HepG2 (cell line): ENCODE data around the gene AUP1. TPM values are rescaled to one million over a fixed set of nuclear protein-coding genes. Genes with fewer than 3 reads are reported as not detected.

ENCODE experiments used
- AHR ChIP-seq: IDR thresholded peaks from 2 replicates; pipeline ENCODE4 v1.6.1; 2018; ENCODE audit warnings: missing genetic modification reagents, missing compliant biosample characterization
- ELF3 ChIP-seq: IDR thresholded peaks from 2 replicates; pipeline ENCODE4 v1.6.1; 2016; ENCODE audit warnings: missing genetic modification reagents, missing compliant biosample characterization
- ETV5 ChIP-seq: IDR thresholded peaks from 2 replicates; pipeline ENCODE4 v1.6.1; 2018; ENCODE audit warnings: missing biosample characterization, missing genetic modification reagents, inconsistent platforms, borderline replicate concordance
- FOXK1 ChIP-seq: sonication (generic); formaldehyde crosslinking; IDR thresholded peaks from 2 replicates; pipeline ENCODE4 v1.4.0; 2020; ENCODE audit warnings: low read depth, missing genetic modification reagents, borderline replicate concordance
- GTF3A ChIP-seq: sonication (generic); formaldehyde crosslinking; conservative IDR thresholded peaks from 2 replicates; pipeline ENCODE4 v1.4.0; 2020; ENCODE audit warnings: mild to moderate bottlenecking, missing genetic modification reagents
- JDP2 ChIP-seq: sonication (generic); formaldehyde crosslinking; IDR thresholded peaks from 2 replicates; pipeline ENCODE4 v1.8.1; 2022; ENCODE audit warnings: missing genetic modification reagents, borderline replicate concordance
- POLR2AphosphoS5 ChIP-seq: IDR thresholded peaks from 2 replicates; pipeline ENCODE4 v1.6.1; 2012; ENCODE audit warnings: low read depth, low read length
- RFX5 ChIP-seq: IDR thresholded peaks from 2 replicates; pipeline ENCODE4 v1.6.1; 2011; ENCODE audit warnings: low read depth, low read length, improper control_type of control experiment
- SIN3B ChIP-seq: fragments of 150-350 bp; IDR thresholded peaks from 2 replicates; pipeline ENCODE4 v1.6.1; 2014; ENCODE audit warnings: low read length
- TP53 ChIP-seq: sonication (generic); formaldehyde crosslinking; conservative IDR thresholded peaks from 2 replicates; pipeline ENCODE4 v1.4.0; 2020; ENCODE audit warnings: missing genetic modification reagents
- XRCC5 ChIP-seq: fragments of 200-400 bp; formaldehyde crosslinking; optimal IDR thresholded peaks from 2 replicates; pipeline ENCODE3; 2017; ENCODE audit warnings: mild to moderate bottlenecking, low read length
- ZNF382 ChIP-seq: sonication (generic); formaldehyde crosslinking; IDR thresholded peaks from 2 replicates; pipeline ENCODE4 v1.5.0; 2020; ENCODE audit warnings: missing genetic modification reagents, mild to moderate bottlenecking, borderline replicate concordance
- ZNF724P ChIP-seq: sonication (generic); formaldehyde crosslinking; IDR thresholded peaks from 2 replicates; pipeline ENCODE4 v1.8.0; 2022; ENCODE audit warnings: missing genetic modification reagents, borderline replicate concordance
- ZNF746 ChIP-seq: sonication (generic); formaldehyde crosslinking; IDR thresholded peaks from 2 replicates; pipeline ENCODE4 v1.8.0; 2022; ENCODE audit warnings: mild to moderate bottlenecking, missing genetic modification reagents
- ZSCAN25 ChIP-seq: sonication (generic); formaldehyde crosslinking; IDR thresholded peaks from 2 replicates; pipeline ENCODE4 v1.8.0; 2022; ENCODE audit warnings: mild to moderate bottlenecking, missing genetic modification reagents
- polyA plus RNA-seq, 8 experiments: library from polyadenylated mRNA; depleted of rRNA in 3 of 8; stranded (reverse) in 7 of 8; unstranded in 1 of 8; fragments of >200 nt; fragmentation: Illumina TruSeq in 4 of 8; extraction: Trizol in 4 of 8; gene quantifications; 2 replicates each; pipeline versions ENCODE4 v1.2.1 to v1.2.3, GENCODE V29; 2011 to 2016; ENCODE audit warnings: low read depth in 4 of 8, missing spikeins in 1 of 8, mixed read lengths in 1 of 8; ENCODE audit not compliant: insufficient read depth in 1 of 8
- total RNA-seq, 5 experiments: library from RNA; depleted of rRNA; stranded (reverse); fragments of >200 nt; fragmentation: Illumina TruSeq; extraction: Trizol; gene quantifications; 2 replicates each; pipeline ENCODE4 v1.2.3, GENCODE V29; 2016; ENCODE audit warnings: low read depth in 1 of 5
- TF ChIP-seq, protein P1 (sequence below): sonication (generic); formaldehyde crosslinking; IDR thresholded peaks from 2 replicates; pipeline ENCODE4 v1.4.0; 2020; ENCODE audit warnings: missing genetic modification reagents
- TF ChIP-seq, protein P2 (sequence below), 2 experiments: sonication (generic) in 1 of 2; formaldehyde crosslinking in 1 of 2; IDR thresholded peaks; 2 replicates each; pipeline versions ENCODE4 v1.4.0 to v1.6.1; 2018 to 2020; ENCODE audit warnings: missing genetic modification reagents in 2 of 2, borderline replicate concordance in 1 of 2, low read depth in 1 of 2, mild to moderate bottlenecking in 1 of 2, missing biosample characterization in 1 of 2
- TF ChIP-seq, protein P3 (sequence below): sonication (generic); formaldehyde crosslinking; conservative IDR thresholded peaks from 2 replicates; pipeline ENCODE4 v1.4.0; 2020; ENCODE audit warnings: mild to moderate bottlenecking, missing genetic modification reagents, moderate library complexity

The AUP1 gene
- total and polyA plus RNA-seq, 2 of the 13 experiments (the other 11 are each of a cell fraction or from before 2014, with no cell fraction given): 174 to 267 TPM

GRCh38 chr2:74507145-74507925 lies 22.2 kb downstream of the AUP1 start, which contains the start of gene PCGF1 (continued):
- TF ChIP-seq ZNF382 (CRISPR knock-in tag): no peak
- TF ChIP-seq GTF3A (CRISPR knock-in tag): peak; percentile 89
- TF ChIP-seq ZNF746 (CRISPR knock-in tag): peak; percentile 21; the same call in 1 of the 2 replicates
- TF ChIP-seq POLR2AphosphoS5: peak; percentile 74
- TF ChIP-seq AHR: peak; percentile 73; the same call in 1 of the 2 replicates
- no peak; the same call in none of the 2 replicates for TF ChIP-seq ETV5 (CRISPR knock-in tag)
- peak; percentile 87 for TF ChIP-seq FOXK1
- TF ChIP-seq RFX5: 0 out of 2 replicates have a peak, but pooled peaks have one; percentile 13
- TF ChIP-seq, protein P1, sequence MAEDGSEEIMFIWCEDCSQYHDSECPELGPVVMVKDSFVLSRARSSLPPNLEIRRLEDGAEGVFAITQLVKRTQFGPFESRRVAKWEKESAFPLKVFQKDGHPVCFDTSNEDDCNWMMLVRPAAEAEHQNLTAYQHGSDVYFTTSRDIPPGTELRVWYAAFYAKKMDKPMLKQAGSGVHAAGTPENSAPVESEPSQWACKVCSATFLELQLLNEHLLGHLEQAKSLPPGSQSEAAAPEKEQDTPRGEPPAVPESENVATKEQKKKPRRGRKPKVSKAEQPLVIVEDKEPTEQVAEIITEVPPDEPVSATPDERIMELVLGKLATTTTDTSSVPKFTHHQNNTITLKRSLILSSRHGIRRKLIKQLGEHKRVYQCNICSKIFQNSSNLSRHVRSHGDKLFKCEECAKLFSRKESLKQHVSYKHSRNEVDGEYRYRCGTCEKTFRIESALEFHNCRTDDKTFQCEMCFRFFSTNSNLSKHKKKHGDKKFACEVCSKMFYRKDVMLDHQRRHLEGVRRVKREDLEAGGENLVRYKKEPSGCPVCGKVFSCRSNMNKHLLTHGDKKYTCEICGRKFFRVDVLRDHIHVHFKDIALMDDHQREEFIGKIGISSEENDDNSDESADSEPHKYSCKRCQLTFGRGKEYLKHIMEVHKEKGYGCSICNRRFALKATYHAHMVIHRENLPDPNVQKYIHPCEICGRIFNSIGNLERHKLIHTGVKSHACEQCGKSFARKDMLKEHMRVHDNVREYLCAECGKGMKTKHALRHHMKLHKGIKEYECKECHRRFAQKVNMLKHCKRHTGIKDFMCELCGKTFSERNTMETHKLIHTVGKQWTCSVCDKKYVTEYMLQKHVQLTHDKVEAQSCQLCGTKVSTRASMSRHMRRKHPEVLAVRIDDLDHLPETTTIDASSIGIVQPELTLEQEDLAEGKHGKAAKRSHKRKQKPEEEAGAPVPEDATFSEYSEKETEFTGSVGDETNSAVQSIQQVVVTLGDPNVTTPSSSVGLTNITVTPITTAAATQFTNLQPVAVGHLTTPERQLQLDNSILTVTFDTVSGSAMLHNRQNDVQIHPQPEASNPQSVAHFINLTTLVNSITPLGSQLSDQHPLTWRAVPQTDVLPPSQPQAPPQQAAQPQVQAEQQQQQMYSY: no peak; the same call in 1 of the 2 replicates
- peak; percentile 59; the same call in 1 of the 2 replicates for TF ChIP-seq JDP2 (CRISPR knock-in tag)
- TF ChIP-seq ZNF724P (CRISPR knock-in tag): peak; percentile 77; the same call in 1 of the 2 replicates
- TF ChIP-seq ELF3: peak; percentile 79
- TF ChIP-seq SIN3B: peak; percentile 60
- TF ChIP-seq, protein P2, sequence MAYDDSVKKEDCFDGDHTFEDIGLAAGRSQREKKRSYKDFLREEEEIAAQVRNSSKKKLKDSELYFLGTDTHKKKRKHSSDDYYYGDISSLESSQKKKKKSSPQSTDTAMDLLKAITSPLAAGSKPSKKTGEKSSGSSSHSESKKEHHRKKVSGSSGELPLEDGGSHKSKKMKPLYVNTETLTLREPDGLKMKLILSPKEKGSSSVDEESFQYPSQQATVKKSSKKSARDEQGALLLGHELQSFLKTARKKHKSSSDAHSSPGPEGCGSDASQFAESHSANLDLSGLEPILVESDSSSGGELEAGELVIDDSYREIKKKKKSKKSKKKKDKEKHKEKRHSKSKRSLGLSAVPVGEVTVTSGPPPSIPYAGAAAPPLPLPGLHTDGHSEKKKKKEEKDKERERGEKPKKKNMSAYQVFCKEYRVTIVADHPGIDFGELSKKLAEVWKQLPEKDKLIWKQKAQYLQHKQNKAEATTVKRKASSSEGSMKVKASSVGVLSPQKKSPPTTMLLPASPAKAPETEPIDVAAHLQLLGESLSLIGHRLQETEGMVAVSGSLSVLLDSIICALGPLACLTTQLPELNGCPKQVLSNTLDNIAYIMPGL (CRISPR knock-in tag; IDR thresholded peaks at IDR 0.05; ENCODE audit: borderline replicate concordance in 1 of 2, low read depth in 1 of 2): peak; percentile 88 to 91
- 0 out of 2 replicates have a peak, but pooled peaks have one; percentile 24 for TF ChIP-seq ZSCAN25 (CRISPR knock-in tag)
- TF ChIP-seq XRCC5: peak; percentile 94
- TF ChIP-seq, protein P3, sequence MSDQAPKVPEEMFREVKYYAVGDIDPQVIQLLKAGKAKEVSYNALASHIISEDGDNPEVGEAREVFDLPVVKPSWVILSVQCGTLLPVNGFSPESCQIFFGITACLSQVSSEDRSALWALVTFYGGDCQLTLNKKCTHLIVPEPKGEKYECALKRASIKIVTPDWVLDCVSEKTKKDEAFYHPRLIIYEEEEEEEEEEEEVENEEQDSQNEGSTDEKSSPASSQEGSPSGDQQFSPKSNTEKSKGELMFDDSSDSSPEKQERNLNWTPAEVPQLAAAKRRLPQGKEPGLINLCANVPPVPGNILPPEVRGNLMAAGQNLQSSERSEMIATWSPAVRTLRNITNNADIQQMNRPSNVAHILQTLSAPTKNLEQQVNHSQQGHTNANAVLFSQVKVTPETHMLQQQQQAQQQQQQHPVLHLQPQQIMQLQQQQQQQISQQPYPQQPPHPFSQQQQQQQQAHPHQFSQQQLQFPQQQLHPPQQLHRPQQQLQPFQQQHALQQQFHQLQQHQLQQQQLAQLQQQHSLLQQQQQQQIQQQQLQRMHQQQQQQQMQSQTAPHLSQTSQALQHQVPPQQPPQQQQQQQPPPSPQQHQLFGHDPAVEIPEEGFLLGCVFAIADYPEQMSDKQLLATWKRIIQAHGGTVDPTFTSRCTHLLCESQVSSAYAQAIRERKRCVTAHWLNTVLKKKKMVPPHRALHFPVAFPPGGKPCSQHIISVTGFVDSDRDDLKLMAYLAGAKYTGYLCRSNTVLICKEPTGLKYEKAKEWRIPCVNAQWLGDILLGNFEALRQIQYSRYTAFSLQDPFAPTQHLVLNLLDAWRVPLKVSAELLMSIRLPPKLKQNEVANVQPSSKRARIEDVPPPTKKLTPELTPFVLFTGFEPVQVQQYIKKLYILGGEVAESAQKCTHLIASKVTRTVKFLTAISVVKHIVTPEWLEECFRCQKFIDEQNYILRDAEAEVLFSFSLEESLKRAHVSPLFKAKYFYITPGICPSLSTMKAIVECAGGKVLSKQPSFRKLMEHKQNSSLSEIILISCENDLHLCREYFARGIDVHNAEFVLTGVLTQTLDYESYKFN: peak; percentile 60
- 0 out of 2 replicates have a peak, but pooled peaks have one; percentile 19 for TF ChIP-seq TP53 (CRISPR knock-in tag)
